Measurements from ENCODE around the gene NARF.
"Not testable (repeated sequence)": the region's sequence is repeated elsewhere in the genome, so short reads cannot be mapped to it uniquely, and the experiment has no call there.

The NARF gene

GRCh38 chr17:82505296-82505695 is 46.8 kb downstream of the NARF start:
- H3K4me3 ChIP-seq (IDR thresholded peaks at IDR 0.05; ENCODE audit: insufficient read depth, low read depth, low read length), result no peak overlapping the region
- TF ChIP-seq CTCF (conservative IDR thresholded peaks at IDR 0.05; ENCODE audit: low read depth, low read length), result no peak
- no peak overlapping the region for H3K4me2 ChIP-seq
- peaks cover 26% of the 10 kb centered on the region for H3K4me1 ChIP-seq (ENCODE audit: low read depth, poor library complexity, severe bottlenecking)
- no peaks in the 10 kb centered on the region for H3K36me3 ChIP-seq (ENCODE audit: insufficient read depth)
- no peaks in the 10 kb centered on the region for H3K79me2 ChIP-seq (ENCODE audit: insufficient read depth, low read depth)
- no peaks in the 10 kb centered on the region for H4K20me1 ChIP-seq (ENCODE audit: insufficient read depth)
- no peaks in the 10 kb centered on the region for H3K27me3 ChIP-seq (ENCODE audit: insufficient read depth, low read depth)
- H2AFZ ChIP-seq (ENCODE audit: low read depth), result no peak overlapping the region
- H3K27ac ChIP-seq, result no peak overlapping the region
- no peak overlapping the region for H3K9ac ChIP-seq

- not testable (repeated sequence) for H3K9ac ChIP-seq; H4K20me1 ChIP-seq (ENCODE audit: insufficient read depth); H3K4me3 ChIP-seq (IDR thresholded peaks at IDR 0.05; ENCODE audit: insufficient read depth, low read depth, low read length); H3K27me3 ChIP-seq (ENCODE audit: insufficient read depth, low read depth); H3K36me3 ChIP-seq (ENCODE audit: insufficient read depth); H3K79me2 ChIP-seq (ENCODE audit: insufficient read depth, low read depth)
- H3K4me2 ChIP-seq, result peak overlapping the region; percentile 35; the same call in 1 of the 2 replicates
- H3K4me1 ChIP-seq (ENCODE audit: low read depth, poor library complexity, severe bottlenecking), result peaks cover 26% of the 10 kb centered on the region
- H2AFZ ChIP-seq (ENCODE audit: low read depth), result peak overlapping the region; percentile 43; the same call in 1 of the 2 replicates
- H3K27ac ChIP-seq, result peak overlapping the region; percentile 56
Measured at GRCh38 chr17:82506402-82506801, 47.9 kb downstream of the NARF start.

- Histone ChIP-seq H3K4me2 (no peak overlapping the region), H3K9ac (no peak overlapping the region), H3K36me3 (ENCODE audit: insufficient read depth) (no peaks in the 10 kb centered on the region), H3K4me3 (IDR thresholded peaks at IDR 0.05; ENCODE audit: insufficient read depth, low read depth, low read length) (no peak overlapping the region), H3K4me1 (ENCODE audit: low read depth, poor library complexity, severe bottlenecking) (peaks cover 26% of the 10 kb centered on the region), H4K20me1 (ENCODE audit: insufficient read depth) (no peaks in the 10 kb centered on the region), H3K27ac (no peak overlapping the region), H2AFZ (ENCODE audit: low read depth) (no peak overlapping the region), H3K27me3 (ENCODE audit: insufficient read depth, low read depth) (no peaks in the 10 kb centered on the region), H3K79me2 (ENCODE audit: insufficient read depth, low read depth) (no peaks in the 10 kb centered on the region)
- TF ChIP-seq CTCF (conservative IDR thresholded peaks at IDR 0.05; ENCODE audit: low read depth, low read length), result no peak
Measured at GRCh38 chr17:82507631-82508175, 49.2 kb downstream of the NARF start.

GRCh38 chr17:82511642-82512041 is 53.1 kb downstream of the NARF start:
- not testable (repeated sequence) for H3K27ac ChIP-seq; H3K9ac ChIP-seq; H4K20me1 ChIP-seq (ENCODE audit: insufficient read depth); H3K4me3 ChIP-seq (IDR thresholded peaks at IDR 0.05; ENCODE audit: insufficient read depth, low read depth, low read length); H3K4me2 ChIP-seq; H2AFZ ChIP-seq (ENCODE audit: low read depth); H3K79me2 ChIP-seq (ENCODE audit: insufficient read depth, low read depth); H3K36me3 ChIP-seq (ENCODE audit: insufficient read depth); H3K27me3 ChIP-seq (ENCODE audit: insufficient read depth, low read depth)
- peaks cover 11% of the 10 kb centered on the region for H3K4me1 ChIP-seq (ENCODE audit: low read depth, poor library complexity, severe bottlenecking)

GRCh38 chr17:82513864-82514263 is 55.3 kb downstream of the NARF start:
- not testable (repeated sequence) for H3K4me2 ChIP-seq; H3K4me3 ChIP-seq (IDR thresholded peaks at IDR 0.05; ENCODE audit: insufficient read depth, low read depth, low read length); H3K79me2 ChIP-seq (ENCODE audit: insufficient read depth, low read depth); H3K4me1 ChIP-seq (ENCODE audit: low read depth, poor library complexity, severe bottlenecking); H3K27me3 ChIP-seq (ENCODE audit: insufficient read depth, low read depth); H3K9ac ChIP-seq; H3K27ac ChIP-seq; H4K20me1 ChIP-seq (ENCODE audit: insufficient read depth); H3K36me3 ChIP-seq (ENCODE audit: insufficient read depth); H2AFZ ChIP-seq (ENCODE audit: low read depth)

GRCh38 chr17:82517230-82517865 is 58.8 kb downstream of the NARF start:
- no peak overlapping the region for H3K9ac ChIP-seq
- no peak overlapping the region for H2AFZ ChIP-seq (ENCODE audit: low read depth)

More at GRCh38 chr17:82517230-82517865, 58.8 kb downstream of the NARF start:
- H3K27me3 ChIP-seq (ENCODE audit: insufficient read depth, low read depth), result no peaks in the 10 kb centered on the region
- H3K4me1 ChIP-seq (ENCODE audit: low read depth, poor library complexity, severe bottlenecking), result peaks cover 17% of the 10 kb centered on the region
- no peak overlapping the region for H3K4me2 ChIP-seq
- no peak overlapping the region for H3K4me3 ChIP-seq (IDR thresholded peaks at IDR 0.05; ENCODE audit: insufficient read depth, low read depth, low read length)
- peaks cover 18% of the 10 kb centered on the region; the same call in 1 of the 2 replicates for H4K20me1 ChIP-seq (ENCODE audit: insufficient read depth)
- no peak for TF ChIP-seq CTCF (conservative IDR thresholded peaks at IDR 0.05; ENCODE audit: low read depth, low read length)
- H3K36me3 ChIP-seq (ENCODE audit: insufficient read depth), result no peaks in the 10 kb centered on the region
- peaks cover 22% of the 10 kb centered on the region for H3K79me2 ChIP-seq (ENCODE audit: insufficient read depth, low read depth)
- no peak overlapping the region for H3K27ac ChIP-seq

Data from KMS-11 (cell line).